GM12864 (cell line): ENCODE measurements around the gene QDPR.
"Not testable (repeated sequence)": the region's sequence is repeated elsewhere in the genome, so short reads cannot be mapped to it uniquely, and the experiment has no call there.

Source experiments
- DNase-seq: peaks from one replicate; pipeline ENCODE4 v3.0.0-alpha.2; 2011; ENCODE audit warnings: low read depth
- H3K4me3 ChIP-seq: 2 replicates; pipeline ENCODE4 v1.5.1; 2011; ENCODE audit warnings: mild to moderate bottlenecking, low read depth, low read length, control low read depth
- TF ChIP-seq, protein P1 (sequence below): IDR thresholded peaks from 2 replicates; pipeline ENCODE4 v1.5.1; 2011; ENCODE audit warnings: low read depth, mild to moderate bottlenecking, moderate library complexity, low read length, control low read depth, inconsistent platforms; ENCODE audit errors: missing control alignments

QDPR gene

DNA sequence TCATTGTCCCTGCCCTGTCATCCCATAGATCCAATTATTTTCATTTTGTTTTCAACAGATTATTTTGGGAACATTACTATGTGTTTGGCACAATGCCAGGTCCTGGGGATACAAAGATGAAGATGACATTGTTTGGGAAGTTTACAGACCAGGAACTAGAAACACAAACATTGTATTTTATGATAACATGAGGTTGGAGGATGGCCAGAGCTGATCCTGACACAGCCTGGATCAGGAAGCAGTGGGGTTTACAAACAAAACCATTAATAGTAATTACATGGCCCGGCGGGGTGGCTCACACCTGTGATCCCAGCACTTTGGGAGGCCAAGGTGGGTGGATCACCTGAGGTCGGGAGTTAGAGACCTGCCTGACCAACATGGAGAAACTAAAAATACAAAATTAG is 32.9 kb upstream of the QDPR start:
- TF ChIP-seq, protein P1, sequence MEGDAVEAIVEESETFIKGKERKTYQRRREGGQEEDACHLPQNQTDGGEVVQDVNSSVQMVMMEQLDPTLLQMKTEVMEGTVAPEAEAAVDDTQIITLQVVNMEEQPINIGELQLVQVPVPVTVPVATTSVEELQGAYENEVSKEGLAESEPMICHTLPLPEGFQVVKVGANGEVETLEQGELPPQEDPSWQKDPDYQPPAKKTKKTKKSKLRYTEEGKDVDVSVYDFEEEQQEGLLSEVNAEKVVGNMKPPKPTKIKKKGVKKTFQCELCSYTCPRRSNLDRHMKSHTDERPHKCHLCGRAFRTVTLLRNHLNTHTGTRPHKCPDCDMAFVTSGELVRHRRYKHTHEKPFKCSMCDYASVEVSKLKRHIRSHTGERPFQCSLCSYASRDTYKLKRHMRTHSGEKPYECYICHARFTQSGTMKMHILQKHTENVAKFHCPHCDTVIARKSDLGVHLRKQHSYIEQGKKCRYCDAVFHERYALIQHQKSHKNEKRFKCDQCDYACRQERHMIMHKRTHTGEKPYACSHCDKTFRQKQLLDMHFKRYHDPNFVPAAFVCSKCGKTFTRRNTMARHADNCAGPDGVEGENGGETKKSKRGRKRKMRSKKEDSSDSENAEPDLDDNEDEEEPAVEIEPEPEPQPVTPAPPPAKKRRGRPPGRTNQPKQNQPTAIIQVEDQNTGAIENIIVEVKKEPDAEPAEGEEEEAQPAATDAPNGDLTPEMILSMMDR: no peak
- H3K4me3 ChIP-seq: no peak overlapping the region
- no peak for DNase-seq

DNA sequence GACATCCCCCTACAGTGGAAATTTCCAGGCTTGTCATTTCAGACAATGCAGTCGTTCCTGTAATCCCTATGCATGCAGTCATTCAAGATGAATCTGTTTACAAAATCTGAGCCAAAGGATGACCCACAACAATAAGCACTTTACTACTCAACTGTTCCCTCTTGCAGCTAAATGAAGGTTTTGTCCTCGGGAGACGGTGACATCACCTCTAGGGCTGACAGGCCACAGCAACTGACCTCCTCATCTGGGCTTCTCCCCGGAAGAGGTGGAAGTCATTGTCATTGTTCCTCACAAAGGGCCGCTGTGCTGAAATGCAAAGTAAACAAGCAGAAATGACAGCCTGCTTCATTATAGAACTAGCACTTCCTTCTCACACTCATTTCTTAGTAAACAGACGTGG is 32.3 kb upstream of the QDPR start:
- no peak overlapping the region for H3K4me3 ChIP-seq
- TF ChIP-seq, protein P1: no peak
- no peak for DNase-seq

DNA sequence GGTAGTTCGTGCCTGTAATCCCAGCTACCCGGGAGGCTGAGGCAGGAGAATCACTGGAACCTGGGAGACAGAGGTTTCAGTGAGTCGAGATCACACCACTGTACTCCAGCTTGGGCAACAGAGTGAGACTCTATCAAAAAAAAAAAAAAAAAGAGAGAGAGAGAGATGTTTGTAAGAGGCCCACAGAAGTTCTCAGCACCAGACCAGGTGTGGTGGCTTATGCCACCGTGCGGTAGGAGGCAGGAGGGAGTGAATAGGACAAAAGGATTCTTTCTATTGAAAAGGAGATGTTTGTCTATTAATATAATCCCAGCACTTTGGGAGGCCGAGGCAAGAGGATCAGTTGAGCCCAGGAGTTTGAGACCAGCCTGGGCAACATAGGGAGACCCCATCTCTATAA is 25.2 kb upstream of the QDPR start:
- not testable (repeated sequence) for H3K4me3 ChIP-seq

DNA sequence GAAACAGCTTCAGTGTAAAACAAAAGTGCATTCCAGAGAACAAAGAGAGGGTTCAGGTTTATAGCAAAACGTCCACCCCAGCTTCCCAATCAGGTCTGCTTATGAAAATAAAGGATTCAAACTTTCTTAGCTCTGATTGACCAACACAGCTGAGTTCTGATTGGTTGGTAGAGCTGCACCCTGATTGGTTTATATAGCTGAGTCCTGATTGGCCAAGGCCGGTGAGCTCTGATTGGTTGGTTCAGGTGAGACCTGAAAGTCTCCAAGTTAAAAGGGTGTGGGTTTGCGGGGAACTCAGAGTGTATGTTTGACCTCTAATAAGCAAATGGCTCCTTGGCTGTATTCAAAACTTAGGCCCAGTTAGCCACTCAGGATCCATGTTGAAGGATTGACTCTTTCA is 24.0 kb upstream of the QDPR start:
- DNase-seq: no peak
- no peak overlapping the region for H3K4me3 ChIP-seq
- TF ChIP-seq, protein P1: no peak

More for the DNA sequence above, 25.2 kb upstream of the QDPR start:
- DNase-seq: not testable (repeated sequence)

DNA sequence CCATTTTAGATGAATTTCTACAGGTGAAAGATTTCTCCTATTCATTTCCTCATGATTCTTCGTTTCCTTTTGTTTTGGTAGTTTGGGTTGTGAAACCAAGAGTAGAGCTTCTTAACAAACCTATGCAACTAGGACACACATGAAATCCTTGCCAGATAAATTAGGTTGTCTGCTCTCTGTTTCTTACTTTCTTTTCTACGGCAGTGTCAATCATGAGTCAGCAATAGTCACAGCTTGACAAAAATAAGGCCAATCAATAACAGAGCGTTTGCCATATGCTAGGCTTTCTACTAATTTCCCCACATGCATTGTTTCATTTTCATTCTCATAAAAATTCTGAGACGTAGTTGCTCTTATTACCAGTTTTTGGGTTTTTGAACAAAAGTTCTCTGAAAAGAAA is 23.4 kb upstream of the QDPR start:
- TF ChIP-seq, protein P1: no peak
- no peak overlapping the region for H3K4me3 ChIP-seq
- DNase-seq: no peak

DNA sequence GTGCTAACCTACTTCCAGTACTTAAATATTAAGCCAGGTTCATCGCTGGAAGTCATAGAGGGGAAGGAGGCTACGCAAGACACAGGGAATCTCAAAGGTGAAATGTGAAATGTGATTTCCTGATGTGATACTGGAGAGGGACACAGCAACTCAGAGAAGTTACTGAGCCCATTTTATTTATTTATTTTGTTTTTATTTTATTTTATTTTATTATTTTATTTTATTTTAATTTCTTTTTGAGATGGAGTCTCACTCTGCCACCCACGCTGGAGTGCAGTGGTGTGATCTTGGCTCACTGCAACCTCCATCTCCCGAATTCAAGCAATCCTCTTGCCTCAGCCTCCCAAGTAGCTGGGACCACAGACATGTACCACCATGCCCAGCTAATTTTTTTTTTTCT is 22.8 kb upstream of the QDPR start:
- DNase-seq: no peak
- TF ChIP-seq, protein P1: no peak
- no peak overlapping the region for H3K4me3 ChIP-seq

DNA sequence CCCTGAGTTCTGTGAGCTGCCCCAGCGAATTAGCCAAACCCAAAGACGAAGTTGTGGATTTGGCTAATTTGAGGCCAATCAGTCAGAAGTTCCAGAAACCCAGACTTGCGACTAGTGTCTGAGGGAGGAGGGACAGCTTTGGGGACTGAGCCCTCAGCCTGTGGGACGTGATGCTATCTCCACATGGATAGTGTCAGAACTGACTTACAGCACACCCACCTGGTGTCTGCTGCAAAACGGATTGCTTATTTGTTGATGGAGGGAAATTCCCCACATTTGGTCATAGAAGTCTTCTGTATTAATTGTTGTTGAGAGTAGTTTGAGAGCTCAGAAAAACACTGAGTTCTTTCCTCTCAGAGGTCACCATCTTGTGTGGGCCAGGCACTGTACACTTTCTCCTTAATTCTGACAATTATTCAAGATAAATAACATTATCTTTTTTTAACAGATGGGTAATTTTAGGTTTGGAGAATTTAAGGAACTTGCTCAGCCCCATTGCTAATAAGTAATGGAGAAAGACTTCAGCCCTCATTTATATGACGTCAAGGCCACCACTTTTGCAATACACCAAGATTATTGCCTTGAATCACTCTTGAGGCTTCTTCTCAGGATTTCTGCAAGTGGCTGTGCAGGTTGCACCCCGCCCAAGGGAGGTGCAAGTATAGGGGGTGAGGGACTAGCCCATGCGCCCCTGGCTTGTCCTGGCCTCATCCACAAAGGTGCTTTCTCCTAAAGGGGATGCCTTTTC is 19.8 kb upstream of the QDPR start:
- no peak overlapping the region for H3K4me3 ChIP-seq
- TF ChIP-seq, protein P1: no peak
- DNase-seq: no peak
